ENCODE measurements around the gene ADAMTS7.
"Not testable (repeated sequence)": the region's sequence is repeated elsewhere in the genome, so short reads cannot be mapped to it uniquely, and the experiment has no call there.

Gene ADAMTS7

GRCh38 chr15:78726870-78727551 is 84.3 kb downstream of the ADAMTS7 start:
- no peak for DNase-seq

- DNase-seq, result not testable (repeated sequence)
Observed at GRCh38 chr15:78719819-78720450, 91.3 kb downstream of the ADAMTS7 start.

DNA sequence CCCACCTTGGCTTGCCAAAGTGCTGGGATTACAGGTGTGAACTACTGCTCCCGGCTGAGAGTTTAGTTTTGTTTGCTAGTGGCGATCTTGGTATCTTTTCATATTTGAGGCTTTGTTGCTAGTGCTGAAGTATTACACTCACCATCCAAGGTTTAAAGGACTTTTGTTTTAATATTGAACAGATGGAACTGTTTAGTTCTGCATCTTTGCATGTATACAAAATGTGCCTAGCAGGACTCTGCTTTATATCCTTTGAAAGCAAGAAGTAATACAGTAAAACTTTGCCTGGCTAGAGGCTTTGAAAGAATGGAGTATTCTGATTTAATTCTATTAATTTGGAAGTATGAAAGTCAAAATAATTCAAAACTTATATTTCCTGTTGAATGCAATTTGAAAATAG is 92.4 kb downstream of the ADAMTS7 start:
- no peak for DNase-seq

- no peak for DNase-seq
Observed at GRCh38 chr15:78717956-78718656, 93.2 kb downstream of the ADAMTS7 start.

DNA sequence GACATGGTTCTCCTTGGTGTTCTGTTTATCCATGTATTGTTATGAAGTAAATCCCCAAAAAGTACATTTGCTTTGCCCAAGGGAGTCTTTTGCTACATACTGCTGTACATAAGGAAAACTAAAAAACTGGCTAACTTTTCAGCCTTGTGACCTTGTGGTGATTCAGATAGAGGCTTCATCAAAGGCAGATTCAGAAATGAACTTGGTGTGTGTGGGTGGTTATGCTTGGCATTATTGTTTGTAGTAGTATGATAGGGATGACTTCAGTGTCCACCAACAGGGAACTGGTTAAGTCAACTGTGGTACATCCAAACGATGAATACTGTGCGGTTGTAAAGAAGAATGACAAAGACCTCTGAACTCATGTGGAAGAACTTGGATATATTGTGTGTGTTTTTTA is 94.6 kb downstream of the ADAMTS7 start:
- DNase-seq, result no peak

DNA sequence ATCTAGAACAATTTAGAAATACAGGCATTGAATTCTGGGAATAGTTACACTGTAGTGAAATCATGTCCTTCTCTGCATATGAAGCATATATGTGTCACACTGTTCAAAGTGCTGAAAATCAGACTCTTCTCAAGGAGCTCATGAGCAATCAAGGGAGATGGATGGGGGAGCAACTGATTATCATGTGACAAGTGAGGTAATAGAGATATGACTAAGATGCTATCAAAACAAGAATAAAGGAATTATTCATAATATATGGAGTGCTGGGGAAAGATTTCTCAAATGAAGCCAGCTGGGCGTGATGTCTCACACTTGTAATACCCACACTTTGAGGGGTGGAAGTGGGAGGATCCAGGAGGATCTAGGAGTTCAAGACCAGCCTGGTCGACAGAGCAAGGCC is 95.3 kb downstream of the ADAMTS7 start:
- DNase-seq, result no peak

- DNase-seq, result no peak
Observed at GRCh38 chr15:78715434-78715833, 95.8 kb downstream of the ADAMTS7 start.

DNA sequence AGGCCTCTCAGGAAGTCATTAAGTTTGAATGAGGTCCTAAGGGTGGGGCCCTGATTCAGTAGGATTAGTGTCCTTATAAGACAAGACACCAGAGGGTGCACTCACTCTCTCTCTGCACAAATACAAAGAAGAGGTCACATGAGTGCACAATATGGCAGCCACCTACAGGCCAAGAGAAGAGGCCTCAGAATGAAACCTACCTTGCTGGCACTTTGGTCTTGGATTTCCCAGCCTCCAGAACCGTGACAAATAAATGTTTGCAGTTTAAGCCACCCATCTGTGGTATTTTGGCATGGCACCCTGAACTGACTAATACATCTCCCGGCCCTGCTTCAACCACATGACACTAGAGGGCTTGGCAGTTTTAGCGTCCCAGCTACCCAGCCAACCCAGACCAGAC is 96.4 kb downstream of the ADAMTS7 start:
- DNase-seq, result no peak

GRCh38 chr15:78712797-78713515 is 98.3 kb downstream of the ADAMTS7 start:
- no peak for DNase-seq

GRCh38 chr15:78711638-78712037 is 99.6 kb downstream of the ADAMTS7 start:
- no peak for DNase-seq

- peak in 40 of 56 donors; percentile 4 to 64 (median 26) for DNase-seq
Observed at GRCh38 chr15:78709263-78709882, 101.9 kb downstream of the ADAMTS7 start.
